ENCODE data around the gene MAP3K12. TPM values are rescaled to one million over a fixed set of nuclear protein-coding genes. Genes with fewer than 3 reads are reported as not detected.

Gene MAP3K12
- total and polyA plus RNA-seq, 2 of the 8 experiments (the other 6 are each of a cell fraction or from before 2014, with no cell fraction given) = 23.4 to 42.7 TPM

DNA sequence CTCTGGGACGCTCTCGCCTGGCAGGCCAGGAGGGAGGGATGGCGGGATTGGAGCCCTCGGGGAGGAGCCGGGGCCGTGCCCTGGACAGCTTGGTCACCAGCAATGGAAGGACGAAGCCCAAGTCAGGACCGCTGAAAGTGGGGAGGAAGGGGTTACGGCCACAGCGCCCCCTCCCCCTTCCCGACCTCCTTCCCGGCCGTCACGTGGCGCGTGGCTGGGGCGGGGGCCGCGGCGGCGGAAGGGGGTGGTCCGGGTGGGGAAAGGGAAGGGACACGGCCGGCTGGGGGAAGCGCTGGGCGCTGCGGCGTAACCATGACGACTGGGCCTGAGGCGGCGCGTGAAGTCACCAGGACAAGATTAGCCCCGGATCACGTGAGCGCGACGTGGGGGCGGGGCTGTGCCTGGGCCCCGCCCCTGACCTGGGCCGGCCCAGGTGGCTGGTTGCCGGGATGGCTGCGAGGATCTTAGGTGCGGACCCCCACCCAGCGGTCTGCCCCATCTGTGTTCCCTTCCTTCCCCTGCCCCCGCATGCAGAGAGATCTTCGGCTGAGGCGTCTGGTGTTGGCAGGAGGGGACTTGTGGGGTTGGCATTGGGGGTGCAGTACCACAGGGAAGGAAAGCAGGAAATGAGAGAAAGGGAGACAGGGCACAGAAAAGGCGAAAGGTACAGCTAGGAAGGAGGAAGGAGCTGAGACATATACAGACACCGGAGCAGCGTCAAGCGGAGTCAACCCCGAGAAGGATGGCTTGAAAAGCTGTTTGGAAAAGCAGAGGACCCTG is 6.2 kb downstream of the MAP3K12 start (continued):
- TF ChIP-seq, protein P1, sequence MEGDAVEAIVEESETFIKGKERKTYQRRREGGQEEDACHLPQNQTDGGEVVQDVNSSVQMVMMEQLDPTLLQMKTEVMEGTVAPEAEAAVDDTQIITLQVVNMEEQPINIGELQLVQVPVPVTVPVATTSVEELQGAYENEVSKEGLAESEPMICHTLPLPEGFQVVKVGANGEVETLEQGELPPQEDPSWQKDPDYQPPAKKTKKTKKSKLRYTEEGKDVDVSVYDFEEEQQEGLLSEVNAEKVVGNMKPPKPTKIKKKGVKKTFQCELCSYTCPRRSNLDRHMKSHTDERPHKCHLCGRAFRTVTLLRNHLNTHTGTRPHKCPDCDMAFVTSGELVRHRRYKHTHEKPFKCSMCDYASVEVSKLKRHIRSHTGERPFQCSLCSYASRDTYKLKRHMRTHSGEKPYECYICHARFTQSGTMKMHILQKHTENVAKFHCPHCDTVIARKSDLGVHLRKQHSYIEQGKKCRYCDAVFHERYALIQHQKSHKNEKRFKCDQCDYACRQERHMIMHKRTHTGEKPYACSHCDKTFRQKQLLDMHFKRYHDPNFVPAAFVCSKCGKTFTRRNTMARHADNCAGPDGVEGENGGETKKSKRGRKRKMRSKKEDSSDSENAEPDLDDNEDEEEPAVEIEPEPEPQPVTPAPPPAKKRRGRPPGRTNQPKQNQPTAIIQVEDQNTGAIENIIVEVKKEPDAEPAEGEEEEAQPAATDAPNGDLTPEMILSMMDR (IDR thresholded peaks at IDR 0.05; ENCODE audit: control extremely low read depth in 1 of 3, insufficient read depth in 1 of 3, low read depth in 1 of 3, low read length in 3 of 3) = no peak
- TF ChIP-seq BCL11A (IDR thresholded peaks at IDR 0.05; ENCODE audit: low read depth in 2 of 2, low read length in 2 of 2) (no peak), SP4 (IDR thresholded peaks at IDR 0.05; ENCODE audit: low read length) (no peak), RAD21 (IDR thresholded peaks at IDR 0.05 in 1 of 2, conservative IDR thresholded peaks at IDR 0.05 in 1 of 2; ENCODE audit: low read depth in 2 of 2, low read length in 2 of 2) (no peak), RNF2 (IDR thresholded peaks at IDR 0.05; ENCODE audit: borderline replicate concordance, low read depth, low read length, missing control alignments, poor library complexity, severe bottlenecking) (no peak), RXRA (IDR thresholded peaks at IDR 0.05; ENCODE audit: insufficient read depth, low read depth, low read length) (no peak), BRCA1 (IDR thresholded peaks at IDR 0.05; ENCODE audit: low read depth, low read length) (no peak)
